ENCODE data around the gene PRADC1. TPM values are rescaled to one million over a fixed set of nuclear protein-coding genes. Genes with fewer than 3 reads are reported as not detected.

Gene PRADC1
- total RNA-seq, 1 experiment from 2014 or later, result 12.9 TPM

- TF ChIP-seq OVOL2 (CRISPR knock-in tag; IDR thresholded peaks at IDR 0.05; ENCODE audit: borderline replicate concordance) (no peak), RORB (CRISPR knock-in tag; IDR thresholded peaks at IDR 0.05) (no peak), TEAD1 (CRISPR knock-in tag; IDR thresholded peaks at IDR 0.05) (no peak), GRHL2 (CRISPR knock-in tag; IDR thresholded peaks at IDR 0.05; ENCODE audit: insufficient replicate concordance, severe bottlenecking) (no peak)
Measured at GRCh38 chr2:73257425-73258125, 24.5 kb upstream of the PRADC1 start (continued).

- ChIA-PET POLR2A (interaction anchor here (1.8 kb wide), 1 partner anchor 12 kb away, joined by 9 read pairs; no protein-coding TSS in a partner anchor), CTCF (interaction anchor here (1.1 to 2.2 kb wide), 5 partner anchors 12 to 172 kb away, joined by 3 to 5 read pairs (median 5); partner anchors contain the start of gene EGR4)
- no peak for ATAC-seq
- no peak for DNase-seq (ENCODE audit: low spot score)
- no peak overlapping the region for H3K27ac Mint-ChIP-seq
- H3K4me1 Mint-ChIP-seq, result peaks cover 11% of the 10 kb centered on the region
- H3K4me3 Mint-ChIP-seq, result no peak overlapping the region
- H3K27me3 Mint-ChIP-seq (ENCODE audit: low read depth), result no peaks in the 10 kb centered on the region; the same call in 1 of the 2 replicates
- H3K9me3 Mint-ChIP-seq, result no peaks in the 10 kb centered on the region
- H3K36me3 Mint-ChIP-seq, result peaks cover 24% of the 10 kb centered on the region
- TF ChIP-seq EMX1 (CRISPR knock-in tag; IDR thresholded peaks at IDR 0.05) (no peak), PRRX2 (CRISPR knock-in tag; IDR thresholded peaks at IDR 0.05) (no peak), OVOL2 (CRISPR knock-in tag; IDR thresholded peaks at IDR 0.05; ENCODE audit: borderline replicate concordance) (no peak), ZNF317 (CRISPR knock-in tag; IDR thresholded peaks at IDR 0.05; ENCODE audit: borderline replicate concordance, low read depth) (no peak), NR3C1 (CRISPR knock-in tag; conservative IDR thresholded peaks at IDR 0.05; ENCODE audit: low read depth) (no peak), E2F1 (CRISPR knock-in tag; IDR thresholded peaks at IDR 0.05) (no peak), NFATC4 (CRISPR knock-in tag; IDR thresholded peaks at IDR 0.05) (no peak), ZNF396 (CRISPR knock-in tag; IDR thresholded peaks at IDR 0.05; ENCODE audit: borderline replicate concordance) (no peak), E2F4 (CRISPR knock-in tag; IDR thresholded peaks at IDR 0.05; ENCODE audit: borderline replicate concordance, low read depth) (no peak), FOXP1 (CRISPR knock-in tag; IDR thresholded peaks at IDR 0.05; ENCODE audit: borderline replicate concordance) (no peak), JAZF1 (CRISPR knock-in tag; IDR thresholded peaks at IDR 0.05) (no peak), ELF4 (CRISPR knock-in tag; IDR thresholded peaks at IDR 0.05; ENCODE audit: low read depth) (no peak), ARID4B (CRISPR knock-in tag; IDR thresholded peaks at IDR 0.05; ENCODE audit: borderline replicate concordance) (no peak)
Measured at GRCh38 chr2:73257021-73257420, 24.0 kb upstream of the PRADC1 start.

- H3K27me3 Mint-ChIP-seq (ENCODE audit: low read depth), result no peaks in the 10 kb centered on the region; the same call in 1 of the 2 replicates
- H3K4me3 Mint-ChIP-seq, result no peak overlapping the region
- peaks cover 26% of the 10 kb centered on the region for H3K36me3 Mint-ChIP-seq
- H3K4me1 Mint-ChIP-seq, result peaks cover 11% of the 10 kb centered on the region
- ChIA-PET CTCF (interaction anchor here (0.9 to 2.2 kb wide), 8 partner anchors 12 to 171 kb away, joined by 3 to 5 read pairs (median 4); partner anchors contain the start of genes EGR4 and PRADC1), POLR2A (interaction anchor here (1.8 kb wide), 1 partner anchor 12 kb away, joined by 9 read pairs; no protein-coding TSS in a partner anchor)
- H3K27ac Mint-ChIP-seq, result no peak overlapping the region
- DNase-seq (ENCODE audit: low spot score) (no peak), ATAC-seq (no peak; the same call in 1 of the 2 replicates)
- H3K9me3 Mint-ChIP-seq, result no peaks in the 10 kb centered on the region
- no peak for TF ChIP-seq ESRRA (CRISPR knock-in tag; IDR thresholded peaks at IDR 0.05; ENCODE audit: borderline replicate concordance)
- no peak for TF ChIP-seq SOX15 (CRISPR knock-in tag; IDR thresholded peaks at IDR 0.05)
- no peak for TF ChIP-seq E2F4 (CRISPR knock-in tag; IDR thresholded peaks at IDR 0.05; ENCODE audit: borderline replicate concordance, low read depth)
- no peak for TF ChIP-seq NR1H2 (CRISPR knock-in tag; IDR thresholded peaks at IDR 0.05)
- no peak for TF ChIP-seq PRRX2 (CRISPR knock-in tag; IDR thresholded peaks at IDR 0.05)
- TF ChIP-seq IRF1 (CRISPR knock-in tag; IDR thresholded peaks at IDR 0.05), result no peak
- TF ChIP-seq NFE2L1 (CRISPR knock-in tag; IDR thresholded peaks at IDR 0.05), result no peak
- no peak for TF ChIP-seq AR (CRISPR knock-in tag; IDR thresholded peaks at IDR 0.05)
Measured at GRCh38 chr2:73256618-73256922, 23.5 kb upstream of the PRADC1 start.

All from WTC11 (cell line).